ENCODE data around the gene CAV3. TPM values are rescaled to one million over a fixed set of nuclear protein-coding genes. Genes with fewer than 3 reads are reported as not detected.

CAV3 gene
- total and polyA plus RNA-seq, 10 donors, result 0.11 TPM; not detected in 9

DNA sequence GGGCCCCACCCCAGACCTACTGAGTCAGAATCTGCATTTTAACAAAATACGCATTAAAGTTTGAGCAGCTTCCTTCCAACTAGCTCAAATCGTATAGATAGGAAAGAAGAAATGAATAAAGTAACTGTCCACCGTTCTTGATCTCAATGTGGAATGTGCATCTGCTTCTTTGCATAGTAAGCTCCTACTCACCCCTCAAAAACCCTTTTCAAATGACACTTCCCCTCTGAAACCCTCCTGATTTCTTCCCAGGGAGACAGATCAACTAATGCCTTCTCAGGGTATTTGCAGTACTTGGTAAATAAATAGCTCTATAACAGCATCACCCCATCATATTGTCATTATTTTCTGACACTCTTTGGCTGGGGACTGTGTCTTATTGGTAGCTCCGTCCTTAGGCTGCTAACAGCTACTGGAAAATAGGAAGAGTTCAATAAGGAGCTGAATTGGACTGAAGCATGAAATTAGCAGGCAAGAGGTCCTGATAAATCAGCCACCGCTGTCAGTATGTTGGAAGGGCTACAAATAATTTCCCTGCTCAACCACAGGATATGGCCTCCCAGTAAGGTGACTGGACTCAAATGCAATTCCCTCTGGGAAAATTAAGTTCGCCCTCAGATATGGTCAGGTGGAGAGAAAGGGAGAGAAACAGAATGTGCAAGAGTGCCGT lies 25.6 kb downstream of the CAV3 start:
- Histone ChIP-seq H3K27ac (no peak overlapping the region), H3K36me3 (no peaks in the 10 kb centered on the region), H3K27me3 (replicated peaks in 1 of 7) (no peaks in the 10 kb centered on the region), H3K4me1 (no peaks in the 10 kb centered on the region), H3K4me3 (no peak overlapping the region), H3K9me3 (no peaks in the 10 kb centered on the region)
- intact Hi-C loops (cut with DNase I; ENCODE audit: low total_unique reads), result no loop called here
- 87 to 93% (median 89%) methylated on average over 7 of the region's 7 CpGs for WGBS, 5 donors
- TF ChIP-seq, protein P1, sequence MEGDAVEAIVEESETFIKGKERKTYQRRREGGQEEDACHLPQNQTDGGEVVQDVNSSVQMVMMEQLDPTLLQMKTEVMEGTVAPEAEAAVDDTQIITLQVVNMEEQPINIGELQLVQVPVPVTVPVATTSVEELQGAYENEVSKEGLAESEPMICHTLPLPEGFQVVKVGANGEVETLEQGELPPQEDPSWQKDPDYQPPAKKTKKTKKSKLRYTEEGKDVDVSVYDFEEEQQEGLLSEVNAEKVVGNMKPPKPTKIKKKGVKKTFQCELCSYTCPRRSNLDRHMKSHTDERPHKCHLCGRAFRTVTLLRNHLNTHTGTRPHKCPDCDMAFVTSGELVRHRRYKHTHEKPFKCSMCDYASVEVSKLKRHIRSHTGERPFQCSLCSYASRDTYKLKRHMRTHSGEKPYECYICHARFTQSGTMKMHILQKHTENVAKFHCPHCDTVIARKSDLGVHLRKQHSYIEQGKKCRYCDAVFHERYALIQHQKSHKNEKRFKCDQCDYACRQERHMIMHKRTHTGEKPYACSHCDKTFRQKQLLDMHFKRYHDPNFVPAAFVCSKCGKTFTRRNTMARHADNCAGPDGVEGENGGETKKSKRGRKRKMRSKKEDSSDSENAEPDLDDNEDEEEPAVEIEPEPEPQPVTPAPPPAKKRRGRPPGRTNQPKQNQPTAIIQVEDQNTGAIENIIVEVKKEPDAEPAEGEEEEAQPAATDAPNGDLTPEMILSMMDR (IDR thresholded peaks at IDR 0.05 in 8 of 11, conservative IDR thresholded peaks at IDR 0.05 in 3 of 11), result no peak
- TF ChIP-seq POLR2A (IDR thresholded peaks at IDR 0.05) (no peak), POLR2AphosphoS5 (IDR thresholded peaks at IDR 0.05) (no peak)
- DNase-seq, result no peak

DNA sequence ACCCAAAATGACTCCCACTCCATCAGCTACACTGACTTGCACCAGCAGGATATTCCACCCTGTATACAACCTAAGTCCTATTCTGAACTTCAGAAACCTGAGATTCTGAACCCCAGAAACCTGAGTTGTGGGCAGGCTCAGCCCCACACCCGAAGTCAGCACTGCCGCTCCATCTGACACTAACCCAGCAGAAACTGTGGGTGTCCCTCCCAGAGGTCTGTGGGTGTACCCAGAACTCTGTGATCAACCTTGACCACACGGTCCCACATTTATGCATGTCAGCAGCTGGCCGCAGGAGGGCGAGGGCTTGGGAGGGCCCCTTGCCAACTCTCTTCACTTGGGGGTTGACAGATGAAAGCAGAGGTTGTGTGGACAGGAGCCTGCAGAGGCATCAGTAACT lies 26.5 kb downstream of the CAV3 start:
- intact Hi-C loops (cut with DNase I; ENCODE audit: low total_unique reads), result no loop called here
- DNase-seq, result no peak
- Histone ChIP-seq H3K27ac (no peak overlapping the region), H3K36me3 (no peaks in the 10 kb centered on the region), H3K4me1 (no peaks in the 10 kb centered on the region), H3K9me3 (no peaks in the 10 kb centered on the region), H3K27me3 (replicated peaks in 1 of 7) (no peaks in the 10 kb centered on the region), H3K4me3 (no peak overlapping the region)
- WGBS, 5 donors, result 86 to 95% (median 88%) methylated on average over 5 of the region's 5 CpGs
- TF ChIP-seq POLR2AphosphoS5 (IDR thresholded peaks at IDR 0.05) (no peak), POLR2A (IDR thresholded peaks at IDR 0.05) (no peak)
- TF ChIP-seq, protein P1 (IDR thresholded peaks at IDR 0.05 in 8 of 11, conservative IDR thresholded peaks at IDR 0.05 in 3 of 11), result no peak

GRCh38 chr3:8760506-8760905 lies 26.9 kb downstream of the CAV3 start:
- no peaks in the 10 kb centered on the region for H3K4me1 ChIP-seq
- no peak for TF ChIP-seq POLR2A (IDR thresholded peaks at IDR 0.05)
- no peak for TF ChIP-seq POLR2AphosphoS5 (IDR thresholded peaks at IDR 0.05)
- TF ChIP-seq, protein P1 (IDR thresholded peaks at IDR 0.05 in 8 of 11, conservative IDR thresholded peaks at IDR 0.05 in 3 of 11), result no peak
- H3K9me3 ChIP-seq, result no peaks in the 10 kb centered on the region
- DNase-seq, result no peak
- intact Hi-C loops (cut with DNase I; ENCODE audit: low total_unique reads), result no loop called here
- H3K27me3 ChIP-seq (replicated peaks in 1 of 7), result no peaks in the 10 kb centered on the region
- H3K4me3 ChIP-seq, result no peak overlapping the region
- 71 to 87% (median 83%) methylated on average over 5 of the region's 5 CpGs for WGBS, 5 donors
- no peaks in the 10 kb centered on the region for H3K36me3 ChIP-seq
- H3K27ac ChIP-seq, result no peak overlapping the region

- Histone ChIP-seq H3K27me3 (replicated peaks in 1 of 7) (peaks cover 0 to 4% (median 0%) of the 10 kb centered on the region in 7 donors), H3K4me1 (no peaks in the 10 kb centered on the region), H3K27ac (no peak overlapping the region), H3K36me3 (no peaks in the 10 kb centered on the region), H3K9me3 (no peaks in the 10 kb centered on the region), H3K4me3 (no peak overlapping the region)
- intact Hi-C loops (cut with DNase I; ENCODE audit: low total_unique reads), result no loop called here
- no peak for TF ChIP-seq POLR2A (IDR thresholded peaks at IDR 0.05)
- TF ChIP-seq, protein P1 (IDR thresholded peaks at IDR 0.05 in 8 of 11, conservative IDR thresholded peaks at IDR 0.05 in 3 of 11), result no peak
- TF ChIP-seq POLR2AphosphoS5 (IDR thresholded peaks at IDR 0.05), result no peak
- DNase-seq, result no peak
- 72 to 89% (median 83%) methylated on average over 5 of the region's 5 CpGs for WGBS, 5 donors
These were observed 28.3 kb downstream of the CAV3 start for GRCh38 chr3:8761866-8762265.

All from spleen (tissue), 11 donors.